Measurements from ENCODE around the gene RBFOX1.

DNA sequence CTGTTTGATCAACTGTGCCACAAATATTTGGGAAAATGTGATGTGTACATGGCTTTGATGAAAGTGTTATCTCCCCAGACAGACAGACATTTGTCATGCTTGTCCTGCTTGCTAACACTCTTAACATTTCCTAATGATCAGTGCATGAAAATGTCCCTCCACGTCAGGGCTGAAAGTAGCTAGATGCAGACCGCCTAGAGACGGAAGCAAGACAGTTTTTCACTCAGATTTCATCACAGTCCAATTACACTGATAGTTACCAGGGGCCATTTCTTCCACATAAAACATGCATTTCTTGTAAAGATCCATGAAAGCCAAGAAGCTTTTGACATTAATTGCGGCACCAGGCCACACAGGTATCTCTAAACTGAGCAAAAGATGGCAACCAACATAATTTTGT, 347.7 kb downstream of the RBFOX1 start:
- TF ChIP-seq, protein P1, sequence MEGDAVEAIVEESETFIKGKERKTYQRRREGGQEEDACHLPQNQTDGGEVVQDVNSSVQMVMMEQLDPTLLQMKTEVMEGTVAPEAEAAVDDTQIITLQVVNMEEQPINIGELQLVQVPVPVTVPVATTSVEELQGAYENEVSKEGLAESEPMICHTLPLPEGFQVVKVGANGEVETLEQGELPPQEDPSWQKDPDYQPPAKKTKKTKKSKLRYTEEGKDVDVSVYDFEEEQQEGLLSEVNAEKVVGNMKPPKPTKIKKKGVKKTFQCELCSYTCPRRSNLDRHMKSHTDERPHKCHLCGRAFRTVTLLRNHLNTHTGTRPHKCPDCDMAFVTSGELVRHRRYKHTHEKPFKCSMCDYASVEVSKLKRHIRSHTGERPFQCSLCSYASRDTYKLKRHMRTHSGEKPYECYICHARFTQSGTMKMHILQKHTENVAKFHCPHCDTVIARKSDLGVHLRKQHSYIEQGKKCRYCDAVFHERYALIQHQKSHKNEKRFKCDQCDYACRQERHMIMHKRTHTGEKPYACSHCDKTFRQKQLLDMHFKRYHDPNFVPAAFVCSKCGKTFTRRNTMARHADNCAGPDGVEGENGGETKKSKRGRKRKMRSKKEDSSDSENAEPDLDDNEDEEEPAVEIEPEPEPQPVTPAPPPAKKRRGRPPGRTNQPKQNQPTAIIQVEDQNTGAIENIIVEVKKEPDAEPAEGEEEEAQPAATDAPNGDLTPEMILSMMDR (IDR thresholded peaks at IDR 0.05) = no peak
- TF ChIP-seq POLR2A (IDR thresholded peaks at IDR 0.05) = no peak
